ENCODE measurements around the gene PEAK1. TPM values are rescaled to one million over a fixed set of nuclear protein-coding genes. Genes with fewer than 3 reads are reported as not detected.

PEAK1 gene
- polyA plus RNA-seq, 1 donor (not counting 4 experiments of a cell fraction or from before 2014, with no cell fraction given) = 5.9 TPM

DNA sequence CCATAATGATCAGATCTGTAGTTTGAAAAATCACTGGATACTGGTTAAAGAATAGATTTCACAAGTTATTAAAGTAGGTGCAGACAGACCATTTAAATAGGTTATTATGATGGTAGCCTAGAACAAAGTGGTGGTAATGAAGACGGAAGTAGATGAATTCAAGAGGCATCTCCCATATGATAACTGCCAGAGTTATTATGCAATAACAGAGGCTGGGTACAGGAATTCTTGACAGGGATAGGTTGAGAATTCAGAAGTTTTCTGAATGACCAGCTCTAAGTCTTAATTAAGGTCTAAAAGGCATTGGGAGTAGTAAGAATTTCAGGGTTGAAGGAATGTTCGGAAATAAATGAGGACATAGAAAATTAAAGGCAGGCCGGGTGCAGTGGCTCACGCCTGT is 108.9 kb downstream of the PEAK1 start:
- H3K4me3 ChIP-seq (ENCODE audit: control insufficient read depth in 2 of 3, extremely low read depth in 1 of 3, insufficient read depth in 2 of 3, low read depth in 1 of 3, low read length in 3 of 3) = no peak overlapping the region
- H3K79me2 ChIP-seq (ENCODE audit: control insufficient read depth, insufficient read depth, low read length) = no peaks in the 10 kb centered on the region
- H4K20me1 ChIP-seq (ENCODE audit: control insufficient read depth, extremely low read depth, insufficient read depth, low read length) = no peaks in the 10 kb centered on the region
- H3K9me3 ChIP-seq (ENCODE audit: control insufficient read depth, low read depth, low read length) = no peaks in the 10 kb centered on the region
- no peak overlapping the region for H3K9ac ChIP-seq (ENCODE audit: control insufficient read depth, extremely low read depth, insufficient read depth, low read length)
- H3K27ac ChIP-seq (ENCODE audit: control insufficient read depth, insufficient read depth, low read length) = no peak overlapping the region
- peaks cover 14% of the 10 kb centered on the region for H3K4me1 ChIP-seq (ENCODE audit: control insufficient read depth, extremely low read depth, insufficient read depth, low read length)
- dilution Hi-C loops (cut with MboI; ENCODE audit: extremely low pct_ligation_motif_present, low sequenced_read_pairs) = no loop called here
- H2AFZ ChIP-seq (ENCODE audit: control insufficient read depth, low read length) = no peak overlapping the region
- no peak for DNase-seq (ENCODE audit: low read depth, low spot score)
- no peaks in the 10 kb centered on the region for H3K36me3 ChIP-seq (ENCODE audit: control insufficient read depth in 2 of 2, extremely low read depth in 1 of 2, insufficient read depth in 2 of 2, low read length in 2 of 2)
- TF ChIP-seq CTCF (optimal IDR thresholded peaks at IDR 0.05 in 1 of 3, IDR thresholded peaks at IDR 0.05 in 1 of 3, conservative IDR thresholded peaks at IDR 0.05 in 1 of 3; ENCODE audit: extremely low read depth in 1 of 3, insufficient read depth in 2 of 3, low read length in 3 of 3) (no peak), EZH2 (IDR thresholded peaks at IDR 0.05; ENCODE audit: low read length) (no peak)
- no peak for FAIRE-seq
- no peaks in the 10 kb centered on the region for H3K27me3 ChIP-seq (ENCODE audit: control insufficient read depth, extremely low read depth, insufficient read depth, low read length)
- H3K4me2 ChIP-seq (ENCODE audit: control insufficient read depth, extremely low read depth, insufficient read depth, low read depth, low read length) = no peak overlapping the region
- H3K9me1 ChIP-seq (ENCODE audit: control insufficient read depth, extremely low read depth, insufficient read depth, low read length) = no peaks in the 10 kb centered on the region

DNA sequence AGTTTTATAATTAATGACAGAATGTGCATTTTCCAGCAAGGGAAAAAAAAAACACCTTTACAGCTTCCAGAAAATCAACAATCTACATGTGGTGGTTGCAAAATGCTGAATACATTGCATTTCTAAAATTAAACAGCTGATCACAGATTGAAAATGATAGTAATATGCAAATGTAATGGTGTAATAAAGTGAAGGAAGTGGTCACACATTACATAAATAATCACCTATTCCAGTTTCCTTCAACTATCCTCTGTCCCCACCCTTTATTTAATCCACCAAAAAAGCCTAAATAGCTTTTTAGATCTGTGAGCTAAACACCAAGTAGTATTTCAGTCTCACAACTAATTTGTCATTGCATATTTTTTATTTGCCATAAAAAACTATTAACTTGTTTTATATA is 110.5 kb downstream of the PEAK1 start:
- H3K4me1 ChIP-seq (ENCODE audit: control insufficient read depth, extremely low read depth, insufficient read depth, low read length) = peaks cover 14% of the 10 kb centered on the region
- no peak overlapping the region for H3K27ac ChIP-seq (ENCODE audit: control insufficient read depth, insufficient read depth, low read length)
- H2AFZ ChIP-seq (ENCODE audit: control insufficient read depth, low read length) = no peak overlapping the region
- H3K4me3 ChIP-seq (ENCODE audit: control insufficient read depth in 2 of 3, extremely low read depth in 1 of 3, insufficient read depth in 2 of 3, low read depth in 1 of 3, low read length in 3 of 3) = no peak overlapping the region
- no peak overlapping the region for H3K4me2 ChIP-seq (ENCODE audit: control insufficient read depth, extremely low read depth, insufficient read depth, low read depth, low read length)
- no peaks in the 10 kb centered on the region for H3K79me2 ChIP-seq (ENCODE audit: control insufficient read depth, insufficient read depth, low read length)
- no peaks in the 10 kb centered on the region for H4K20me1 ChIP-seq (ENCODE audit: control insufficient read depth, extremely low read depth, insufficient read depth, low read length)
- FAIRE-seq (no peak), DNase-seq (ENCODE audit: low read depth, low spot score) (no peak)
- TF ChIP-seq EZH2 (IDR thresholded peaks at IDR 0.05; ENCODE audit: low read length) (no peak), CTCF (optimal IDR thresholded peaks at IDR 0.05 in 1 of 3, IDR thresholded peaks at IDR 0.05 in 1 of 3, conservative IDR thresholded peaks at IDR 0.05 in 1 of 3; ENCODE audit: extremely low read depth in 1 of 3, insufficient read depth in 2 of 3, low read length in 3 of 3) (no peak)
- H3K9me1 ChIP-seq (ENCODE audit: control insufficient read depth, extremely low read depth, insufficient read depth, low read length) = no peaks in the 10 kb centered on the region
- H3K27me3 ChIP-seq (ENCODE audit: control insufficient read depth, extremely low read depth, insufficient read depth, low read length) = no peaks in the 10 kb centered on the region
- no peaks in the 10 kb centered on the region for H3K36me3 ChIP-seq (ENCODE audit: control insufficient read depth in 2 of 2, extremely low read depth in 1 of 2, insufficient read depth in 2 of 2, low read length in 2 of 2)
- dilution Hi-C loops (cut with MboI; ENCODE audit: extremely low pct_ligation_motif_present, low sequenced_read_pairs) = no loop called here
- no peak overlapping the region for H3K9ac ChIP-seq (ENCODE audit: control insufficient read depth, extremely low read depth, insufficient read depth, low read length)
- H3K9me3 ChIP-seq (ENCODE audit: control insufficient read depth, low read depth, low read length) = no peaks in the 10 kb centered on the region

Measured in keratinocyte (primary cell).